GM15510 (cell line): Measurements from ENCODE around the gene RSRP1.

ENCODE experiments used
- POLR2A ChIP-seq: IDR thresholded peaks from 3 replicates; pipeline ENCODE4 v1.6.1; 2011; ENCODE audit warnings: borderline replicate concordance; ENCODE audit not compliant: insufficient read length; ENCODE audit errors: extremely low read depth

The RSRP1 gene

GRCh38 chr1:25239681-25240541, 7.3 kb downstream of the RSRP1 start:
- TF ChIP-seq POLR2A: peak; percentile 73

- no peak for TF ChIP-seq POLR2A
These were observed 9.2 kb downstream of the RSRP1 start for GRCh38 chr1:25238046-25238445.

- TF ChIP-seq POLR2A: peak; percentile 40
These were observed 14.1 kb downstream of the RSRP1 start for GRCh38 chr1:25232866-25233784.

- TF ChIP-seq POLR2A: peak; percentile 62
These were observed 15.0 kb downstream of the RSRP1 start, which contains the start of gene SYF2 for GRCh38 chr1:25232027-25232865. Gene SYF2 (minus strand): TSS chr1:25232502. CDS start chr1:25232467, 35 bp downstream.

- TF ChIP-seq POLR2A: no peak
These were observed 23.8 kb downstream of the RSRP1 start for GRCh38 chr1:25223471-25223870.

GRCh38 chr1:25222606-25223005, 24.6 kb downstream of the RSRP1 start:
- TF ChIP-seq POLR2A: no peak

GRCh38 chr1:25220666-25221065, 26.6 kb downstream of the RSRP1 start:
- TF ChIP-seq POLR2A: no peak

- no peak for TF ChIP-seq POLR2A
These were observed 27.5 kb downstream of the RSRP1 start for GRCh38 chr1:25219661-25220251.

- no peak for TF ChIP-seq POLR2A
These were observed 29.5 kb downstream of the RSRP1 start for GRCh38 chr1:25217598-25218232.

GRCh38 chr1:25217015-25217414, 30.2 kb downstream of the RSRP1 start:
- TF ChIP-seq POLR2A: no peak

GRCh38 chr1:25216123-25216522, 31.1 kb downstream of the RSRP1 start:
- TF ChIP-seq POLR2A: no peak

- no peak for TF ChIP-seq POLR2A
These were observed 34.5 kb downstream of the RSRP1 start for GRCh38 chr1:25212725-25213124.

GRCh38 chr1:25210728-25211127, 36.5 kb downstream of the RSRP1 start:
- TF ChIP-seq POLR2A: no peak

- no peak for TF ChIP-seq POLR2A
These were observed 37.7 kb downstream of the RSRP1 start for GRCh38 chr1:25209516-25209915.
